Hypothalamus (tissue), 51 donors: Measurements from ENCODE around the gene SNCB.

ENCODE experiments used
- DNase-seq, 51 donors: peaks; one replicate each; lab custom pipeline; 2025; lab: John Stamatoyannopoulos, UW

SNCB gene

GRCh38 chr5:176661676-176662075, 31.3 kb upstream of the SNCB start:
- DNase-seq, result no peak

DNA sequence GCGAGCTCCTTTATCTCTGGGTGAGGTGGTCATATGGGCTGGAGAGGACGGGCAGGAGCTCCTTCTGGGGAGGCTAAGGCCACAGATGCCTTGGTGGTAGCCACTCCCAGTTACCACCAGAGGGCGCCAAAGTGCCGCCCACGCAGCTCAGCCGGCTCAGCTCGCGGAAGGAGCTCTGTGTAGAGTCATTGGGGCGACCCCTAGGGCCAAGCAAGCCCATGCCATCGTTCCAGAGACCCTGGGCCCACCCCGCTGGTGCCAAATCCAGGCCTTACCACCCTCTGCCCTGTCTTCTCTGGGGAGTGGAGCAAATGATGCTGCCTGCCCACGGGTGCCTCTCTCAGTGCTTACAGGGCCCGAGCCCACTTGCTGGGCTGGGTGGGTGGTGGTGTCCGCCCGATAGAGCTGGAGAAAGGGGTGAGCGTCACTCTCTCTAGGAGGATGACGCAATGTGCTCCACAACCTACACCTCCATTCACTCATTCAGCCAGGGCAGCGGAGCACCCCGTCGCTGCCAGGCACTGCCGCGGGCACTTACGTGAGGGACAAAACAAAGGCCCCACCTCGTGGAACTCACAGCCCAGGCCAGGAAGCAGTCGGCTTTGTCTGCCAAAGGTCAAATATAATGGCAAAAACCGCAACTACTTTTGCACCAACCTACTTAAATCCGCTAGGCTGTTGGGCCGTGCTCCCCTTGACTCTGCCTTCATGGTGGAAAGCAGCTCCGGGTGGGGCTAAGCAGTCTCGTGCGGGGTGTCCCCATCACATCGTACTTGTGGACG, 30.7 kb upstream of the SNCB start:
- peak in 44 of 51 donors; percentile 4 to 83 (median 56) for DNase-seq

GRCh38 chr5:176660530-176660859, 30.2 kb upstream of the SNCB start:
- DNase-seq, result no peak

DNA sequence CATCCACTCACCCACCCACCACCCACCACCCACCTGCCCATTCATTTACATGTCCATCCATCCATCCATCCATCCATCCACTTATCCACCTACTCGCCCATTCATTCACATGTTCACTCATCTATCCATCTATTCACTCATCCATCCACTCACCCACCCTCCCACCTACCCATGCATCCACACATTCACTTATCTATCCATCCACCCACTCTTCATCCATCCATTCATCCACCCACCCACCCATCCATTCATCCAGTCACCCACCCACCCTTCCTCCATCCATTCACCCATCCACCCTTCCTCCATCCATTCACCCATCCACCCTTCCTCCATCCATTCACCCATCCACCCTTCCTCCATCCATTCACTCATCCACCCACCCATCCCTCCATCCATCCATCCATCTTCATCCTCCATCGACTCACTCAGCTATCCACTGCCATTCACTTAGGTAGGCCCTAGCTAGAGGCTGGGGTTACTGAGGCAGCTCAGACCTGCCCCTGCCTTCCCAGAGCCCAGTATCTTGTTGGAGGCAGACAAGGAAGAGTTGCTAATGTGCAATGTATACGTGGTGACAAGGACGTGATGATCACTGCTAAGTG, 29.6 kb upstream of the SNCB start:
- DNase-seq, result no peak

GRCh38 chr5:176659512-176659839, 29.1 kb upstream of the SNCB start:
- peak in 1 of 51 donors; percentile 34 for DNase-seq

DNA sequence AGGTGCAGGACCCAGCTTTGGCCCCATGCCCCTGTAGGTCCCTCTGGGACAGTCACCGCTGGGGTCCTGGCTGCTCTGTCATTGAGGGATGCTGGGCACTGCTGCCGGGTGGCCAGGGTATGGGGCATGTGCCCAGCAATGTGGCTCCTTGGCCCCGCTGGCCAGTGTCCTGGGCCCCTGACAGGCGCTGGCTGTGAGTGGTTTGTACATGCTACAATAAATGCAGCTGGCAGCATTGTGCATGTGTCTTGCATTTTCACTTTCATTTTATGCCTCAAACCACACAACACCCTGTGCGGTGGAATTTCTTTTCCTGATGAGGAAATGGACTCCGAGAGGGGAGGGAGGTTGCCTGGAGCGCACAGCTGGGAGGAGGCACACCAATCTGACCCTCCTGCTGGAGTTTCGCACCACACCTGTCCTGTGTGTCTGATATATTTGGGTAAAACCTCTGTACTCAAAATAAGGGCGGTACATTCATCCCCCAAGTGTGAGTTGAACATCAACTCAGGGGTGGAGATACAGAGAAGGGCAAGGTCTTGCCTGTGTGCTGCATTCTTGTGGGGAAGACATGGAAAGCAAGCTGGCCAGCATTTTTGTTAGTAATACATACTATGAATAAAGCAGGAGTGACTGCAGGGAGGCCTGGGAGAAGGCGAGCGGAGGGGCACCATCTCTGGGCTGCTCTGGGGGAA, 28.6 kb upstream of the SNCB start:
- no peak for DNase-seq

DNA sequence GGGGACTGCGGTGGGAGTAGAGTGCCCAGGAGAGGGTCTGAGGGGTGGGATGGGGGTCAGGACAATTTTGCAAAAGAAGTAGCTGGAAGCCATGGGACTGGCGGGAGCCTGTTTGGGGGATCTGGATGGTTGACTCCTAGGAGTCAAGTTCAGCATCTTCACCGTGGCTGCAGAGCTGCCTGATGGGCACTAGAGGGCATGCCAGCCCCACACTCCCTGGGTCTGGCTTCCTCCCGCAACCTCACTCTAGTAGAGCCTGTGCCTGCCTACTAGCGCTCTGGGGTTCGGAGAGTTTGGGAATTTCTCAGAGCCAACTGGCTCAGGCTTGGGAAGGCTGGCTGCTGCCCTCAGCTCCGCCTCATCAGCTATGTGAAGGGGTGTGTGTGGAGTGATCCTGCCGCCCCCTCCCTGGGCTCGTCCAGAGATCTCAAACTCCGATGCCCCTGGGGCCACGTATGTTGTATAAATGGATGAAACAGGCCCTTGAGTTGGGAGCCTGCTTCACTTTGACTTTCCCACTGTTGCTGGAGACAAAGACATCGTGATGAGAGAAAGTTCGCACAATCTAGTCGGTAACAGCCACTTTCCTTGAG, 27.8 kb upstream of the SNCB start:
- DNase-seq, result peak in 45 of 51 donors; percentile 4 to 78 (median 50)

DNA sequence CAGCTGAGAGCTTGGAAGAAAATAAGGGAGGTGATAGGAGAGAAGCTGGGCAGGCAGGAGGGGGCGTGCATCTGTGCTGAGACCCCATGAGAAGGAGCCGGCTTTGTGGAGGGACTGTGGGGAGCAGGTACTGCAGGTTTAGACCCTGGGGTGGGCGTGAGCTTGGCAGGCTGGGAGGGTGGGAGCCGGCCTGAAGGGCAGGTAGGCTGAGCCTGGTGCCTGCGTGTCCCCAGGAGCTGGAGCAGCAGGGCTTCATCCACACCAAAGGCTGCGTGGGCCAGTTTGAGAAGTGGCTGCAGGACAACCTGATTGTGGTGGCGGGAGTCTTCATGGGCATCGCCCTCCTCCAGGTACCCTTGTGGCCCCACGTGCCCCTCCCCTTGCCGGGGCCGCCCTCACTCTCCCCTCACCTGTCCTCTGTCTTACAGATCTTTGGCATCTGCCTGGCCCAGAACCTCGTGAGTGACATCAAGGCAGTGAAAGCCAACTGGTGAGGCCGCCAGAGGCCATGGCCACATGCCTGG, 26.2 kb upstream of the SNCB start:
- DNase-seq, result no peak

GRCh38 chr5:176654856-176655255, 24.5 kb upstream of the SNCB start:
- DNase-seq, result no peak

- DNase-seq, result peak in 2 of 51 donors; percentile 37 to 74
Measured at GRCh38 chr5:176653401-176654385, 23.4 kb upstream of the SNCB start.

GRCh38 chr5:176652136-176652535, 21.8 kb upstream of the SNCB start:
- DNase-seq, result peak in 28 of 51 donors; percentile 7 to 75 (median 37)

DNA sequence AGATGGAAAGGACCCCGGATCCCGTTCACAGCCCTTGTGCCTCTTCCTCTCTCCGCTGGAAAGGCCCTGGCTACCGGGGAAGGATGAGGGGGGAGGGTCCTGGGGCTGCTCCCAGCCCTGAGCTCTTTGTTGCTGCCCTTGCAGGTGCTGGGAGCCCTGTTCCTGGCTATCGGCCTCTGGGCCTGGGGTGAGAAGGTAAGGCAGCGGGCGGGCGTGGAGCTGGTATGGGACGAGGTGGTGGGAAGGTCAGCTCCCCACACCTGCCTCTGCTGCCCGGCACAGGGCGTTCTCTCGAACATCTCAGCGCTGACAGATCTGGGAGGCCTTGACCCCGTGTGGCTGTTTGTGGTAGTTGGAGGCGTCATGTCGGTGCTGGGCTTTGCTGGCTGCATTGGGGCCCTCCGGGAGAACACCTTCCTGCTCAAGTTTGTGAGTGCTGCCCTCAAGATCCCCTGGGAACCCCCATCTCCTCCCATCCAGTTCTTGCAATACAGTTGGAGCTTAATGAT, 21.2 kb upstream of the SNCB start:
- no peak for DNase-seq

DNA sequence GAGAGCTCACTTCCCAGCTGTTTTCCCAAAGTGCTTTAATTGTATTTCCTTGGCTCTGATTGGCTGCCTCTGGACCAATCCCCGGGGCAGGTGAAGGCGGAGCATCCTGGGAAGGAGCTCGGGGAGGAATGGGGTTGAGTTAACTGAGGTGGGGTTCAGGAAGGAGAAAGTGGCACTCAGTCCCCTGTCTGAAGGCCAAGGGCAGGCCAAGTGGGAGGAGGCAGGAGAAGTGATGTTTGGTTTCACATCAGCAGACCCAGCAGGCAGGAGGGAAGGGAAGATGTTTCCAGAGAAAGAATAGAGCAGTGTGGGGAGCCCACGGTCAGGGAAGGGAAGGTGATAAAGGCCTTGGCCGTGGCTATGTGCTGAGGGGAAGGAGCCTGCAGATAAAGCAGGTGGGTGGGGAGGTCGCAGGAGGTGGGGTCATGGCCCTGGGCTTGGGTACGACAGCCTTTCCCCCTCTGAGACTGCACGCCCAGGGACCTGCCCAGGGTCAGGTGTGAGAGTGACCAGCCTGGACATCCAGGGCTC, 20.1 kb upstream of the SNCB start:
- peak in 6 of 51 donors; percentile 3 to 40 (median 14) for DNase-seq

GRCh38 chr5:176648474-176649194, 18.3 kb upstream of the SNCB start:
- no peak for DNase-seq

- DNase-seq, result peak in 9 of 51 donors; percentile 13 to 50 (median 33)
Measured at GRCh38 chr5:176647843-176648473, 17.6 kb upstream of the SNCB start.

DNA sequence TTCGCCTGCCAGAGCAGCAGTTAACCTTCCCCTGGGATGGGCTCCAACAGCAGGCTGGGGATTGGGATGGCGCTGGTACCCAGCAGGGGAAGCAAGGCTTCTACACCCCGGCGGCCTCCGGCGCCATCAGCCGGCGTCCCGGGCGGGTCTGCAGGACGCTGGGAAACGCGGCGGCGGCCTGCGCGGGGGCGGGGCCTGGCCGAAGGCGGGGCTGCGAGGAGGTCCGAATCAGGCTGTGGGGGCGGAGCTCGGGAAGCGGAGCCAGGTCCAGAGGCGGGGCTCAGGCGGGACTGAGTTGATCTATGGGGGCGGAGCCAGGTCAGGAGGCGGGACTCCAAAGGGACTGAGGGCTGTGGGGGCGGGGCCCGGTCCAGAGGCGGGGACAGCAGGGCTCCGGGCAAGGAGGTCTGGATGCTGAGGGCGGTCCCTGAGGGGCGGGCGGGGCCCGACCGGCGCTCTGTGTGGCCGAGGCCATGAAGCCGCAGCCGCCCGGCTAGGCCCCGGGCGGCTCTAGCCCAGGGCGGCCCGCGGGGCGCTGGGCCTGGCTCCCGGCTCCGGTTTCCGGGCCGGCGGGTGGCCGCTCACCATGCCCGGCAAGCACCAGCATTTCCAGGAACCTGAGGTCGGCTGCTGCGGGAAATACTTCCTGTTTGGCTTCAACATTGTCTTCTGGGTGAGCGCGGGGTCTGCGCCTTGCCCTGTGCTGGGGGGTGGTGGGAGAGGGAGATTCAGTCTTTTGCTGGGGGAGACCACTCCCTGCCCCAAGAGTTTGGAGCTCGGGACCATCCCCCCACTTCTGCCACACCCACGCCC, 16.9 kb upstream of the SNCB start, which contains the start of gene TSPAN17:
TSS of gene TSPAN17 (plus strand) at position 455 of the 813 bp plus-strand sequence. CDS start at position 587, 132 bp downstream.
- peak; percentile 44 to 100 (median 99) for DNase-seq

DNA sequence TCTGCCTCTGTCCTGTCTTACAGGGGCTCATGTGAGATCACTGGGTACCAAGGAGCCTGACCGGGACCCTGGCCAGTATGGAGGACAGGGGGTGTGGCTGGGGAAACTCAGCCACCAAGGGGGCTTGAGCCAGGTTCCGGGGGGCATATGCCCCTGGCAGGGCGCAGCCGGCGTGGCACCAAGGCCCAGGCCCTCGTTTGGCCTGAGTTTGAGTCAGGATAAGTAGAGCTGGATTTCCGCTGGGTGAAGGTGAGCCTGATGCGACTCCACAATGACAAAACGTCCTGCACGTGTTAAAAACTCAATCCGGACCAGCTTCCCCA, 16.3 kb upstream of the SNCB start:
- no peak for DNase-seq
